GM19468 (cell line): ENCODE data around the gene ZNF740.

Experiments
- ATAC-seq: cut with Tn5 transposase; IDR thresholded peaks from one replicate; pipeline ENCODE4 v1.9.1; 2021; ENCODE audit warnings: mild to moderate bottlenecking, moderate library complexity, moderate number of reproducible peaks; ENCODE audit not compliant: unreplicated experiment; ENCODE audit errors: extremely low read depth

ZNF740 gene

GRCh38 chr12:53224061-53224896 is 43.8 kb downstream of the ZNF740 start:
- ATAC-seq = no peak

GRCh38 chr12:53224897-53225634 is 44.5 kb downstream of the ZNF740 start:
- ATAC-seq = no peak

- ATAC-seq = no peak
Measured at GRCh38 chr12:53225635-53226424, 45.3 kb downstream of the ZNF740 start.

GRCh38 chr12:53226815-53227214 is 46.3 kb downstream of the ZNF740 start:
- no peak for ATAC-seq

- no peak for ATAC-seq
Measured at GRCh38 chr12:53227341-53227740, 46.8 kb downstream of the ZNF740 start.

GRCh38 chr12:53227836-53228235 is 47.3 kb downstream of the ZNF740 start:
- ATAC-seq = no peak

GRCh38 chr12:53229454-53229853 is 48.9 kb downstream of the ZNF740 start:
- no peak for ATAC-seq

GRCh38 chr12:53230108-53230845 is 49.8 kb downstream of the ZNF740 start:
- ATAC-seq = no peak

- ATAC-seq = no peak
Measured at GRCh38 chr12:53231671-53231920, 51.1 kb downstream of the ZNF740 start.

- no peak for ATAC-seq
Measured at GRCh38 chr12:53231921-53232645, 51.6 kb downstream of the ZNF740 start, which contains the start of gene RARG. Gene RARG (minus strand): TSS chr12:53232209. CDS start chr12:53227545, 4,664 bp downstream.

GRCh38 chr12:53232646-53233461 is 52.3 kb downstream of the ZNF740 start:
- no peak for ATAC-seq

- ATAC-seq = no peak
Measured at GRCh38 chr12:53233671-53234121, 53.2 kb downstream of the ZNF740 start.

- no peak for ATAC-seq
Measured at GRCh38 chr12:53234271-53234914, 53.9 kb downstream of the ZNF740 start.

- no peak for ATAC-seq
Measured at GRCh38 chr12:53235164-53235563, 54.6 kb downstream of the ZNF740 start.

GRCh38 chr12:53235742-53236442 is 55.4 kb downstream of the ZNF740 start:
- no peak for ATAC-seq

- no peak for ATAC-seq
Measured at GRCh38 chr12:53236443-53237111, 56.1 kb downstream of the ZNF740 start.

- no peak for ATAC-seq
Measured at GRCh38 chr12:53239643-53240258, 59.2 kb downstream of the ZNF740 start.
